K562 (cell line): Measurements from ENCODE around the gene RASSF1. TPM values are rescaled to one million over a fixed set of nuclear protein-coding genes. Genes with fewer than 3 reads are reported as not detected.
A peak's percentile ranks its signal among the peaks of the same experiment; 100 is the strongest.

Experiments used
- AFF4 ChIP-seq: sonication (generic); formaldehyde crosslinking; IDR thresholded peaks from 2 replicates; pipeline ENCODE4 v1.8.0; 2023; ENCODE audit warnings: mild to moderate bottlenecking, missing genetic modification reagents
- ATF1 ChIP-seq, 2 experiments: fragments of 450-650 bp in 1 of 2; IDR thresholded peaks; 2 replicates each; pipeline ENCODE4 v1.6.1; 2016; ENCODE audit warnings: missing compliant biosample characterization in 1 of 2, missing genetic modification characterization in 1 of 2
- CREM ChIP-seq: IDR thresholded peaks from 2 replicates; pipeline ENCODE4 v1.6.1; 2014; ENCODE audit warnings: antibody characterized with exemption, low read depth
- CTBP1 ChIP-seq: fragments of 450-650 bp; IDR thresholded peaks from 2 replicates; pipeline ENCODE4 v1.6.1; 2016; ENCODE audit warnings: borderline replicate concordance
- FOXK1 ChIP-seq: sonication (generic); formaldehyde crosslinking; IDR thresholded peaks from 2 replicates; pipeline ENCODE4 v1.8.0; 2022; ENCODE audit warnings: missing genetic modification reagents, mild to moderate bottlenecking, borderline replicate concordance
- GABPB1 ChIP-seq: sonication (generic); formaldehyde crosslinking; IDR thresholded peaks from 2 replicates; pipeline ENCODE4 v1.8.0; 2022; ENCODE audit warnings: mild to moderate bottlenecking, missing genetic modification reagents
- GTF2A2 ChIP-seq: IDR thresholded peaks from 2 replicates; pipeline ENCODE4 v1.6.1; 2016; ENCODE audit warnings: mild to moderate bottlenecking, missing genetic modification characterization, missing compliant biosample characterization
- HMGN3 ChIP-seq: IDR thresholded peaks from 2 replicates; pipeline ENCODE4 v1.6.1; 2011; ENCODE audit warnings: borderline replicate concordance, low read depth, mild to moderate bottlenecking, mixed read lengths, low read length; ENCODE audit not compliant: insufficient read length; ENCODE audit errors: extremely low read depth
- KDM5B ChIP-seq: fragments of 200-600 bp; sonication (generic); IDR thresholded peaks from 2 replicates; pipeline ENCODE4 v1.6.1; 2012; ENCODE audit warnings: low read depth, mild to moderate bottlenecking, moderate library complexity, low read length, control low read depth, inconsistent platforms; ENCODE audit not compliant: insufficient replicate concordance
- MYC ChIP-seq, 2 experiments: fragments of 250-450 bp in 1 of 2; sonication (Bioruptor Pico) in 1 of 2; IDR thresholded peaks; 2 replicates each; pipeline versions ENCODE4 v1.5.1 to v1.6.1; 2012 to 2021; ENCODE audit warnings: low read depth in 2 of 2, borderline replicate concordance in 1 of 2, improper control_type of control experiment in 1 of 2, low read length in 1 of 2, mild to moderate bottlenecking in 1 of 2, moderate library complexity in 1 of 2
- NEUROD1 ChIP-seq: fragments of 150-350 bp; IDR thresholded peaks from 2 replicates; pipeline ENCODE4 v1.6.1; 2014; ENCODE audit warnings: borderline replicate concordance, low read length, low read depth; ENCODE audit not compliant: partially characterized antibody
- POLR2AphosphoS2 ChIP-seq: IDR thresholded peaks from 2 replicates; pipeline ENCODE4 v1.6.1; 2012; ENCODE audit warnings: low read length, improper control_type of control experiment
- SAP30 ChIP-seq: fragments of 200-600 bp; sonication (generic); IDR thresholded peaks from 2 replicates; pipeline ENCODE4 v1.6.1; 2012; ENCODE audit warnings: borderline replicate concordance, low read depth, mild to moderate bottlenecking, moderate library complexity, low read length, control low read depth, inconsistent platforms; ENCODE audit not compliant: insufficient read depth, poor library complexity, severe bottlenecking
- ZNF644 ChIP-seq: fragments of 200-800 bp; sonication (Bioruptor generic); IDR thresholded peaks from 2 replicates; pipeline ENCODE4 v1.6.1; 2016; ENCODE audit warnings: low read depth, missing genetic modification characterization, missing compliant biosample characterization
- polyA plus RNA-seq, 8 experiments: library from polyadenylated mRNA; depleted of rRNA in 4 of 8; stranded (reverse) in 5 of 8; unstranded in 3 of 8; fragments of >200 nt; fragmentation: Nextera tagmentation in 2 of 8; fragmentation: Illumina TruSeq in 1 of 8; extraction: Ambion mirVana in 2 of 8; extraction: Trizol in 1 of 8; gene quantifications; 2 replicates each; pipeline versions ENCODE4 v1.2.1 to v1.2.3, GENCODE V29; 2011 to 2014; ENCODE audit warnings: inconsistent platforms in 1 of 8, missing spikeins in 1 of 8
- total RNA-seq, 7 experiments: library from RNA; depleted of rRNA in 6 of 7; stranded (reverse); fragments of >200 nt in 6 of 7; fragmentation: Illumina TruSeq in 2 of 7; extraction: Trizol in 2 of 7; gene quantifications; 2 replicates each; pipeline versions ENCODE4 v1.2.1 to v1.2.3, GENCODE V29; 2011 to 2021; ENCODE audit warnings: low replicate concordance in 1 of 7
- TF ChIP-seq, protein P1 (sequence below): sonication (generic); formaldehyde crosslinking; IDR thresholded peaks from 2 replicates; pipeline ENCODE4 v1.8.0; 2022; ENCODE audit warnings: missing genetic modification reagents, mild to moderate bottlenecking, borderline replicate concordance
- TF ChIP-seq, protein P2 (sequence below): sonication (generic); formaldehyde crosslinking; IDR thresholded peaks from 2 replicates; pipeline ENCODE4 v1.4.0; 2020; ENCODE audit warnings: mild to moderate bottlenecking, missing genetic modification reagents

Gene RASSF1
- total and polyA plus RNA-seq, 9 of the 15 experiments (the other 6 are each of a cell fraction or from before 2014, with no cell fraction given) = 3.6 to 57.1 (median 24.6) TPM

- peak; percentile 60 for TF ChIP-seq KDM5B
- TF ChIP-seq FOXK1 (CRISPR knock-in tag) = 0 out of 2 replicates have a peak, but pooled peaks have one; percentile 33
- no peak for TF ChIP-seq ZNF644 (tag)
- TF ChIP-seq CREM = peak; percentile 92
- peak; percentile 34 for TF ChIP-seq HMGN3
- TF ChIP-seq SAP30 = peak; percentile 61
- TF ChIP-seq, protein P1, sequence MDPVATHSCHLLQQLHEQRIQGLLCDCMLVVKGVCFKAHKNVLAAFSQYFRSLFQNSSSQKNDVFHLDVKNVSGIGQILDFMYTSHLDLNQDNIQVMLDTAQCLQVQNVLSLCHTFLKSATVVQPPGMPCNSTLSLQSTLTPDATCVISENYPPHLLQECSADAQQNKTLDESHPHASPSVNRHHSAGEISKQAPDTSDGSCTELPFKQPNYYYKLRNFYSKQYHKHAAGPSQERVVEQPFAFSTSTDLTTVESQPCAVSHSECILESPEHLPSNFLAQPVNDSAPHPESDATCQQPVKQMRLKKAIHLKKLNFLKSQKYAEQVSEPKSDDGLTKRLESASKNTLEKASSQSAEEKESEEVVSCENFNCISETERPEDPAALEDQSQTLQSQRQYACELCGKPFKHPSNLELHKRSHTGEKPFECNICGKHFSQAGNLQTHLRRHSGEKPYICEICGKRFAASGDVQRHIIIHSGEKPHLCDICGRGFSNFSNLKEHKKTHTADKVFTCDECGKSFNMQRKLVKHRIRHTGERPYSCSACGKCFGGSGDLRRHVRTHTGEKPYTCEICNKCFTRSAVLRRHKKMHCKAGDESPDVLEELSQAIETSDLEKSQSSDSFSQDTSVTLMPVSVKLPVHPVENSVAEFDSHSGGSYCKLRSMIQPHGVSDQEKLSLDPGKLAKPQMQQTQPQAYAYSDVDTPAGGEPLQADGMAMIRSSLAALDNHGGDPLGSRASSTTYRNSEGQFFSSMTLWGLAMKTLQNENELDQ (CRISPR knock-in tag) = no peak
- TF ChIP-seq, protein P2, sequence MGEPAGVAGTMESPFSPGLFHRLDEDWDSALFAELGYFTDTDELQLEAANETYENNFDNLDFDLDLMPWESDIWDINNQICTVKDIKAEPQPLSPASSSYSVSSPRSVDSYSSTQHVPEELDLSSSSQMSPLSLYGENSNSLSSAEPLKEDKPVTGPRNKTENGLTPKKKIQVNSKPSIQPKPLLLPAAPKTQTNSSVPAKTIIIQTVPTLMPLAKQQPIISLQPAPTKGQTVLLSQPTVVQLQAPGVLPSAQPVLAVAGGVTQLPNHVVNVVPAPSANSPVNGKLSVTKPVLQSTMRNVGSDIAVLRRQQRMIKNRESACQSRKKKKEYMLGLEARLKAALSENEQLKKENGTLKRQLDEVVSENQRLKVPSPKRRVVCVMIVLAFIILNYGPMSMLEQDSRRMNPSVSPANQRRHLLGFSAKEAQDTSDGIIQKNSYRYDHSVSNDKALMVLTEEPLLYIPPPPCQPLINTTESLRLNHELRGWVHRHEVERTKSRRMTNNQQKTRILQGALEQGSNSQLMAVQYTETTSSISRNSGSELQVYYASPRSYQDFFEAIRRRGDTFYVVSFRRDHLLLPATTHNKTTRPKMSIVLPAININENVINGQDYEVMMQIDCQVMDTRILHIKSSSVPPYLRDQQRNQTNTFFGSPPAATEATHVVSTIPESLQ (CRISPR knock-in tag) = 0 out of 2 replicates have a peak, but pooled peaks have one; percentile 16
- TF ChIP-seq NEUROD1 = peak; percentile 25
- TF ChIP-seq GTF2A2 (tag) = no peak
- 0 out of 2 replicates have a peak, but pooled peaks have one; percentile 72 for TF ChIP-seq AFF4 (CRISPR knock-in tag)
- TF ChIP-seq GABPB1 = peak; percentile 93
- no peak for TF ChIP-seq ATF1 (CRISPR knock-in tag; IDR thresholded peaks at IDR 0.05)
- TF ChIP-seq ATF1 (tag; IDR thresholded peaks at IDR 0.05) = peak; percentile 75
- TF ChIP-seq CTBP1 = peak; percentile 51; the same call in 1 of the 2 replicates
- TF ChIP-seq MYC (IDR thresholded peaks at IDR 0.05; ENCODE audit: low read depth, low read length) = peak; percentile 52; the same call in 1 of the 2 replicates
- no peak for TF ChIP-seq MYC (CRISPR knock-in tag; IDR thresholded peaks at IDR 0.05; ENCODE audit: borderline replicate concordance, low read depth)
- TF ChIP-seq POLR2AphosphoS2 = peak; percentile 74
Measured at GRCh38 chr3:50327943-50328691, 12.5 kb downstream of the RASSF1 start, which contains the start of gene TUSC2 (continued).
